K562 (cell line): ENCODE results near the gene SLCO6A1.

Experiments used
- CTCF ChIP-seq, 3 experiments: IDR thresholded peaks in 2 of 3; conservative IDR thresholded peaks in 1 of 3; 2 replicates each; pipeline ENCODE4 v1.5.1; 2011 to 2012; ENCODE audit warnings: low read length in 3 of 3, mild to moderate bottlenecking in 3 of 3, control low read depth in 2 of 3, improper control_type of control experiment in 1 of 3, inconsistent platforms in 1 of 3, low read depth in 1 of 3, mixed read lengths in 1 of 3, moderate library complexity in 1 of 3; ENCODE audit not compliant: insufficient read depth in 2 of 3
- HEY1 ChIP-seq: fragments of 250-450 bp; sonication (Bioruptor Pico); IDR thresholded peaks from 2 replicates; pipeline ENCODE4 v1.5.0; 2020; ENCODE audit warnings: mild to moderate bottlenecking, moderate library complexity, borderline replicate concordance
- POLR2A ChIP-seq: fragments of 450-650 bp; conservative IDR thresholded peaks from 2 replicates; pipeline ENCODE4 v1.6.1; 2016
- TAF1 ChIP-seq: IDR thresholded peaks from 2 replicates; pipeline ENCODE4 v1.6.1; 2011; ENCODE audit warnings: mild to moderate bottlenecking, low read length, moderate library complexity; ENCODE audit not compliant: insufficient read depth, control insufficient read depth, severe bottlenecking; ENCODE audit errors: extremely low read depth
- ZFP36 ChIP-seq: fragments of 150-350 bp; IDR thresholded peaks from 2 replicates; pipeline ENCODE4 v1.6.1; 2018; ENCODE audit warnings: low read length, low read depth; ENCODE audit not compliant: partially characterized antibody

GRCh38 chr5:102375876-102376275 is 122.9 kb downstream of the SLCO6A1 start:
- no peak for TF ChIP-seq TAF1
- TF ChIP-seq HEY1: no peak
- TF ChIP-seq ZFP36: no peak
- no peak for TF ChIP-seq POLR2A
- TF ChIP-seq CTCF (IDR thresholded peaks at IDR 0.05 in 2 of 3, conservative IDR thresholded peaks at IDR 0.05 in 1 of 3; ENCODE audit: insufficient read depth in 2 of 3, low read depth in 1 of 3, low read length in 3 of 3): no peak
